Stimulated activated CD8-positive, alpha-beta memory T cell treated with anti-CD3 and anti-CD28 coated beads, Interleukin-15, amount 100 ng/mL, for 48 hours (primary cell): Measurements from ENCODE around the gene GOSR1.
"Not testable (repeated sequence)": the region's sequence is repeated elsewhere in the genome, so short reads cannot be mapped to it uniquely, and the experiment has no call there.

Experiments used
- DNase-seq, 2 donors: peaks; one replicate each; pipeline ENCODE4 v3.0.0-alpha.2; 2020; ENCODE audit warnings: low read depth in 2 of 2

The GOSR1 gene

DNA sequence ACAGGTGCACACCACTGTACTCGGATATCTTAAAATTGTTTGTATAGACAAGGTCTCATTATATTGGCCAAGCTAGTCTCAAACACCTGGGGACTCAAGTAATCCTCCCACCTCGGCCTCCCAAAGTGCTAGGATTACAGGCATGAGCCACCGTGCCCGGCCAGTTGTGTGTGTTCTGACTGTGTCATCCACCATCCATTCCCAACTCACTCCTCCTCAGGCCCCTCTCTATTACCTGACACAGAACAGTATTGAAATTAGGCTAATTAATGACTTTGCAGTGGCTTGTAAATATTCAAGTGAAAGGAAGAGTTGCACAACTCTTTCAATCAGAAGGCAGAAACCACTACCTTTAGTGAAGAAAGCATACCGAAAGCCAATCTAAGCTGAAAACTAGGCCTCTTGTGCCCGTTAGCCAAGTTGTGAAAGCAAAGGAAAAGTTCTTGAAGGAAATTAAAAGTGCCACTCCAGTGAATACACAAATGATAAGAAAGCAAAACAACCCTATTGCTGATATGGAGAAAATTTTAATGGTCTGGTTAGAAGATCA lies 28.7 kb downstream of the GOSR1 start:
- no peak for DNase-seq

- DNase-seq, result no peak
Observed at GRCh38 chr17:30506481-30506880, 29.3 kb downstream of the GOSR1 start.

- no peak for DNase-seq
Observed at GRCh38 chr17:30513346-30513745, 36.1 kb downstream of the GOSR1 start.

DNA sequence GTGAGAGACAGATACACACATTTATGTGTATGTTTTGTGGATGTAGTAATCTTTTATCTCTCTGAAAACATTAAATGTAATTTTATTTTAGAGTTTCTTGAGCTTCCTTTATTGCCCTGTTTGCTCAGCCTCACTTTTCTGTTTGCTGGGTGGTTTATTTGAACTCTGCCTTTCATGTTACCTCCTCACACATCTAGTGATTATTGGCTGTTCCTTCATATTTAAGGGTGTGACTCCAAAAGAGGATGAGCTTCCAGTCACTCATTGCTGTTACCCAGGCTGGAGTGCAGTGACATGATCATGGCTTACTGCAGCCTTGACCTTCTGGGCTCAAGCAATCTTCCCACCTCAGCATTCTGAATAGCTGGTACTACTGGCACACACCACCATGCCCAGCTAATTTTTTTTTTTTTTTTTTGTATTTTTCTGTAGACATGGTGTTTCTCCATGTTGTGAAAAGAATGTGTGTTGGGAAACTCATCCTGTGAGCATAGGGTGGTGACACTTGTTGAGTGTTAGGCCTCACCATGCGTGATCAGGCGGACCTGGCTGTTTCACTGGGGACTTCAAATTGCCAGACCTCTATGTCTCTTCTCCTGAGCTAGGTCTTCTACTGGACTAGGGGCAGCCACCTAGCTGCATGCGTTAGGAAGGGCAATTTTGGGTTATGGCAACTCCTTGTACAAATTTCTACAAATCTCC lies 37.8 kb downstream of the GOSR1 start:
- DNase-seq, result no peak

GRCh38 chr17:30517786-30518185 lies 40.6 kb downstream of the GOSR1 start:
- no peak for DNase-seq

GRCh38 chr17:30519166-30519565 lies 42.0 kb downstream of the GOSR1 start:
- no peak for DNase-seq

DNA sequence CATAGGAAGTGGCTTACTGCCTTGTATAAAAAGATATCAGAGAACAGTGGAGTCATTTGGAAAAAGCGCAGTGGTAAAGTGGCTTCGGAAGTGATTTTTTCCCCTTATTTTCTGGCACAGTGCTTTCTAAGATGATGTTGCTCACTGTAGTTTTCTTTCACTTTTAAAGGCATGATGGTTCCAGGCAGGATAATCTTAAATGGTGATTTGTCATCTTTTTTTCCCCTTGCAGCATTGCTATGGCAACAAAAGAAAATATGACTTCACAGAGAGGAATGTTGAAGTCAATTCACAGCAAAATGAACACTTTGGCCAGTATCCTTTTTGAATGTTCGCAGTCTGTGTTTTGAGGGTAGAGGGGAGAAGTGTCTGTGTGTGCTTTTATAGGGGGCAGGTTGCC lies 42.5 kb downstream of the GOSR1 start:
- DNase-seq, result no peak

GRCh38 chr17:30520436-30520835 lies 43.2 kb downstream of the GOSR1 start:
- no peak for DNase-seq

- DNase-seq, result no peak
Observed at GRCh38 chr17:30520882-30521281, 43.7 kb downstream of the GOSR1 start.

GRCh38 chr17:30521766-30522165 lies 44.6 kb downstream of the GOSR1 start:
- no peak for DNase-seq

- DNase-seq, result not testable (repeated sequence)
Observed at GRCh38 chr17:30523236-30523635, 46.0 kb downstream of the GOSR1 start.

GRCh38 chr17:30524847-30525246 lies 47.6 kb downstream of the GOSR1 start:
- DNase-seq, result no peak

GRCh38 chr17:30526401-30526800 lies 49.2 kb downstream of the GOSR1 start:
- no peak for DNase-seq

DNA sequence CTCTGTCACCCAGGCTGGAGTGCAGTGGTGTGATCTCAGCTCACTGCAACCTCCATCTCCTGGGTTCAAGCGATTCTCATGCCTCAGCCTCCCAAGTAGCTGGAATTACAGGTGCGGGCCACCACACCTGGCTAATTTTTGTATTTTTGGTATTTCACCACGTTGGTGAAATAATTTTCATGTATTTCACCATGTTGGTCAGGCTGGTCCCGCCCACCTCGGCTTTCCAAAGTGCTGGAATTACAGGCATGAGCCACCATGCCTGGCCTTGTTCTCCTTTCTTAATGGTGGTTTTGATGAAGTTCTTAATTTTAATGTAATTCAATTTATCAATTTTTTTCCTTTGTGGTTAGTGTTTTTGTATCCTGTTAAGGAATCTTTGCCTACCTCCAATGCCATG lies 51.5 kb downstream of the GOSR1 start:
- not testable (repeated sequence) for DNase-seq

- no peak for DNase-seq
Observed at GRCh38 chr17:30530346-30531025, 53.3 kb downstream of the GOSR1 start.

DNA sequence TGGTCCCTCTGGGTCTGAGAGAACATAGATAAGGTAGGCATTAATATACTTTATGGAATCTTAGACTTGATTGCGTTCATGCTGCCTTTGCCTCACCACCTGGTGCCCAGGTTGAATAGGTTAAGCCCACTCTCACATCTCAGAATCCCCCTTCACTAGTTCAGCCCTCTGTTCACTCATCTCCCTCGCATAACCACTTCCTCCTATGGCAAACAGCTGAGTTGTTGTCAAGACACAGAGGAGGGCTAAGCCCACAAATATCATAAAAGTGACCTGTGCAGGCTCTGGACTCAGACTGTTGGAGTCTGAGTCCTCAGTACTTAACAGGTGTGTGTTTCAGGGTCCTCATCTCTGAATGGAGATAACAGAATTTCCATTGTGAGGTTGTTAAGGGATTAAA lies 55.7 kb downstream of the GOSR1 start:
- no peak for DNase-seq

DNA sequence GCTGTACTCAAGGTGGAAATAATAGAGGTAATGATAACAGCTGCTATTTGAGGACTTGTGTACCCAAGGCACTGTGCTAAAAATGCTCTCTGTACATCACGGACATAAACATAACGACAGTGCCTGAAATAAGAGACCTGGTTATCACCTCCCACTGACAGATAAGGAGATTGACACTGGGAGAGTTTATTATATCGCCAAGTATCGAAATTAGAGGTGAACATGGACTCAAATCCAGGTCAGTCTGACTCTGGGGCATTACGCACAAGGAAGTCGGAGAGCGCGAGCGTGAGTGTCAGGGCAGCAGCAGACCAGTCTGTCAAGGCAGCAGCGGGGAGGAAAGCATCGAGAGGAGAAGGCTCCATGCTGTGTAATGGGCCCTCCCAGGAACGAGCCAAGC lies 57.1 kb downstream of the GOSR1 start:
- no peak for DNase-seq

DNA sequence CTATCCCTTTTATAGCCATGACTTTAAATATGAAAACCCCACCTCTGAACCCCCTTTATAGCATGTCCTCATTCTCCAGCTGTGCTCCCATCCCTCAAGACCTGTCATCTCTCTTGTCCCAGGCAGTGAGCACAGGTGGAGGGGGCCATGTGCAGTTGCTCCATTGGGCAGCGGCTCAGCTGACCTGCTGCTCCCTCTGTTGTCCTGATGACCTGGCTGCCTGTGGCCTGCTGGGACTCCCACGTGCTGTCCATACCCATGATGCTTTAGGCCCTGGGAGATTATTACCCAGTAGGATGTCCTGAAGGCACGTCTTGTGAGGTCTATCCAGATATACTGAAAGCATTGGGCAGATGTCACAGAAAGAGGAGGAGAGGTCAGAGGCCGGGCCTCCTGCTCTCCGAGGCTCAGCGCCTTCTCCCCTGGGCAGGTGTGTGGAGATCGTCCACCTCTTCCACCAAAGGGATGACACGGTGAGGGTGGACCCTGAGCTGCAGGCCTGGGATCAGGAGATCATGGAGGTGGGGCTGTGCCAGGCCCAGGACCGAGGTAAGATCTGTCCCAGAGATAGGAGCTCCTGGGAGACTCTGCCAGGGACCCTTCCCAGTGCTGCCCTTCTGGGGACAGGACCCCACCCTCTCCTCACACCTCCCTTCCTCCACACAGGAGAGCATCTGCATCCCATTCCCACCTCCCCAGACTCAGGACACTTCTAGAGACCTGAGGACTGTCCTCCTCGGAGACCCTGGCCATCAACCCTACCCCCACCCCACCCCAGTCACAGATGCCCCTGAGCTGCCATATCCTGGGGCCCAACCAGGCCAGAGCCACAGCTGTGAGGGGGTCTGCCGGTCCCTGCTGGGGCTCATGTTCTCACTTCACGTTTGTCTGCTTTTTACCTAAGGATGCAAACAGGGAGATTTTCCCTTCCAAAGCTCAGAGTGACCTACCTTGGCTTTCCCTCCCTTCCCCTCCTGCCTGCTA lies 58.0 kb downstream of the GOSR1 start:
- no peak for DNase-seq

- DNase-seq, result not testable (repeated sequence)
Observed at GRCh38 chr17:30536846-30537245, 59.6 kb downstream of the GOSR1 start.

DNA sequence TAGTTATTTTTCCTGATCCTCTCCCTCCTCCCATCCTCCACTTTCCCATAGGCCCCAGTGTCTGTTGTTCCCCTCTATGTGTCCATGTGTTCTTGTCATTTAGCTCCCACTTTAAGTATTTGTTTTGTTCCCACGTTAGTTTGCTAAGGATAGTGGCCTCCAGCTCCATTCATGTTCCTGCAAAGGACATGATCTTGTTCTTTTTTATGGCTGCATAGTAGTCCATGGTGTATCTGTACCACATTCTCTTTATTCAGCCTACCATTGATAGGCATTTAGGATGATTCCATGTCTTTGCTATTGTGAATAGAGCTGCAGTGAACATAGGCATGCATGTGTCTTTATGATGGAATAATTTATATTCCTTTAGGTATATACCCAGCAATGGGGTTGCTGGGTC lies 60.5 kb downstream of the GOSR1 start:
- not testable (repeated sequence) for DNase-seq

DNA sequence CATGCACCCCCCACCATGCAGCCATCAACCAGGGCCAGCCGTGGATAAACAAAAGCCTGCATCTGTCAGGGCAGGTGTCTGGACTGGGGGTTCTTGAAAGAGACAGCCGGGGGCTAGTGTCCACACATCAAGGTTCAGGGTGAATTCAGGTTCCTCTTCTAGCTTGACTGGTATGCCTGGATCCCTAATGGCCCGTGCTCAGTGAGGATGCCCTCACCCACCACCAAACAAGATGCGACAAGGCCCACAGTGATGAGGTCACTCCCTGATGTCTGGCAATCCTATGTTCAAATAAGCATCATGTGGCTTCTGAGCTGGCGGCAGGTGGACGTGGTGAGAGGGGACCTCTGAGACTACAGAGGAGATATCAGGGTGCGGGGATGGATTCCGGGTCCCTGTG lies 64.6 kb downstream of the GOSR1 start:
- DNase-seq, result no peak

DNA sequence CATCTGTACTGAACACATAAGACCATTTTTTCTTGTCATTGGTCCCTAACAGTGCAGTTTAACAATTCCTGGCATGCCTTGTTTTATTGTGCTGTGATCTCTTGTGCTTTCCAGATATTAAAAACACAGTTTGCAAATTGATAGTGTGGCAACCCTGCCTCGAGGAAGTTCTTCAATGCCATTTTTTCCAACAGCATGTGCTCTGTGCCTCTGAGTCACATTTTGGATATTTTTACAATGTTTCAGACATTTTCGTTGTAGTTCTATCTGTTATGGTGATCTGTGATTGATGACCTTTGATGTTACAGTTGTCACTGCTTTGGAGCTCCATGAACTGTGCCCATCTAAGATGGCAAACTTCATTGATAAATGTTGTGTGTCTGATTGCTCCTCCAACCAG lies 66.2 kb downstream of the GOSR1 start:
- no peak for DNase-seq
